Neural cell (in vitro differentiated cells): ENCODE measurements around the gene SMTNL2.

Experiments used
- CTCF ChIP-seq: fragments of 450-650 bp; IDR thresholded peaks from 2 replicates; pipeline ENCODE4 v1.5.1; 2014; ENCODE audit warnings: antibody characterized with exemption, mild to moderate bottlenecking, moderate library complexity; ENCODE audit not compliant: poor library complexity, severe bottlenecking
- EP300 ChIP-seq: fragments of 450-650 bp; conservative IDR thresholded peaks from 2 replicates; pipeline ENCODE4 v1.6.1; 2014; ENCODE audit warnings: antibody characterized with exemption, mild to moderate bottlenecking, moderate library complexity; ENCODE audit not compliant: poor library complexity, severe bottlenecking
- EZH2 ChIP-seq: fragments of 200-600, 300-800 bp; shearing (Covaris generic), sonication (generic); IDR thresholded peaks from 2 replicates; pipeline ENCODE4 v1.6.1; 2014; ENCODE audit warnings: antibody characterized with exemption, low read length, borderline replicate concordance, mild to moderate bottlenecking; ENCODE audit not compliant: insufficient read depth, poor library complexity, severe bottlenecking
- TAF1 ChIP-seq: IDR thresholded peaks from 2 replicates; pipeline ENCODE4 v1.6.1; 2012; ENCODE audit warnings: low read depth

DNA sequence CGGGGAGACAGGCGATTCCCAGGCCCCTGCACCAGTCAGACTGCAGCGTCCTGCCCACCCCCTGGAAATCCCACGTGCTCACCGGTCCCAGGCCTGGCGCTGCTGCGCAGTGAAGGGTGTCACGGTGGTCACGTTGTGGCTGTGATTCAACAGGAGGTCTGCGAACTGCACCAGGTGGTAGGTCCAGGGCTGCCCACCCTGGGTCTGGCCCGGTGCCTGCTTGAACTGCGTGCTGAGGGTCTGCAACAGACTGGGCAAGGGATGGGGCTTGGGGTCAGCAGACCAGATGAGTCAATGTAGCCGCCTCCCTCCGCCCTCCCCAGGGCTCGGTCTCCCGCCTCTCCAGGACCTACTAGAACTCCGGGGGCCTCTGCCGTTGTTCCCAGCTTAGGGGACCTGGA is 36.3 kb upstream of the SMTNL2 start:
- TF ChIP-seq TAF1 (no peak), CTCF (no peak), EZH2 (no peak), EP300 (no peak)
